HEK293 (cell line): Measurements from ENCODE around the gene COPG2.

Source experiments
- CTCF ChIA-PET: fragments of 350-600 bp; formaldehyde crosslinking; extraction: SDS; loops from one replicate; lab custom pipeline; 2021; ENCODE audit warnings: antibody characterized with exemption; lab: Yijun Ruan, JAX
- POLR2A ChIA-PET: fragments of 300-600 bp; formaldehyde crosslinking; extraction: SDS; loops from one replicate; lab custom pipeline; 2020; ENCODE audit warnings: antibody characterized with exemption, inconsistent platforms; lab: Yijun Ruan, JAX
- H3K27ac ChIP-seq: fragments of 200-500 bp; sonication (Bioruptor generic); 2 replicates; pipeline ENCODE4 v1.5.1; 2014; ENCODE audit warnings: low read depth, low read length, control low read depth, inconsistent platforms; ENCODE audit errors: extremely low read depth
- H3K36me3 ChIP-seq, 2 experiments: fragments of 200-500 bp in 1 of 2; sonication (Bioruptor generic) in 1 of 2; 1 replicate in 1 of 2; 2 replicates in 1 of 2; pipeline ENCODE4 v1.5.1; 2014 to 2017; ENCODE audit warnings: inconsistent platforms in 2 of 2, low read length in 2 of 2; ENCODE audit not compliant: control insufficient read depth in 2 of 2, insufficient read depth in 1 of 2
- H3K4me1 ChIP-seq: fragments of 200-500 bp; sonication (Bioruptor generic); 2 replicates; pipeline ENCODE4 v1.5.1; 2014; ENCODE audit warnings: mild to moderate bottlenecking, low read length, inconsistent platforms; ENCODE audit not compliant: control insufficient read depth, insufficient read depth
- H3K4me3 ChIP-seq: 2 replicates; pipeline ENCODE4 v1.5.1; 2011; ENCODE audit warnings: low read depth, mild to moderate bottlenecking, control low read depth, low read length, moderate library complexity
- H3K9me3 ChIP-seq: fragments of 200-500 bp; sonication (Bioruptor generic); 2 replicates; pipeline ENCODE4 v1.5.1; 2014; ENCODE audit warnings: low read depth, low read length, inconsistent platforms; ENCODE audit not compliant: control insufficient read depth, insufficient read depth
- ATF2 ChIP-seq: fragments of 450-650 bp; formaldehyde crosslinking; IDR thresholded peaks from 2 replicates; pipeline ENCODE4 v1.5.1; 2016; ENCODE audit warnings: missing biosample characterization, missing genetic modification characterization, low read depth
- GLIS1 ChIP-seq: fragments of 450-650 bp; formaldehyde crosslinking; IDR thresholded peaks from 2 replicates; pipeline ENCODE4 v1.5.1; 2016; ENCODE audit warnings: missing biosample characterization, missing genetic modification characterization
- ZNF112 ChIP-seq: fragments of 450-650 bp; formaldehyde crosslinking; IDR thresholded peaks from 2 replicates; pipeline ENCODE4 v1.5.0; 2017; ENCODE audit warnings: missing biosample characterization, missing genetic modification characterization
- ZNF138 ChIP-seq: fragments of 450-650 bp; formaldehyde crosslinking; IDR thresholded peaks from 2 replicates; pipeline ENCODE4 v1.5.1; 2016; ENCODE audit warnings: missing biosample characterization, missing genetic modification characterization, borderline replicate concordance
- ZNF174 ChIP-seq: fragments of 450-650 bp; formaldehyde crosslinking; IDR thresholded peaks from 2 replicates; pipeline ENCODE4 v1.5.0; 2017; ENCODE audit warnings: missing biosample characterization, mild to moderate bottlenecking, missing genetic modification characterization
- ZNF391 ChIP-seq: fragments of 450-650 bp; formaldehyde crosslinking; IDR thresholded peaks from 2 replicates; pipeline ENCODE4 v1.5.1; 2016; ENCODE audit warnings: low read depth, missing biosample characterization, missing genetic modification characterization, borderline replicate concordance
- TF ChIP-seq, protein P1 (sequence below): fragments of 450-650 bp; formaldehyde crosslinking; IDR thresholded peaks from 2 replicates; pipeline ENCODE4 v1.5.1; 2016; ENCODE audit warnings: missing biosample characterization, missing genetic modification characterization
- TF ChIP-seq, protein P2 (sequence below): fragments of 450-650 bp; formaldehyde crosslinking; IDR thresholded peaks from 2 replicates; pipeline ENCODE4 v1.5.1; 2016; ENCODE audit warnings: missing biosample characterization, missing genetic modification characterization
- TF ChIP-seq, protein P3 (sequence below): fragments of 450-650 bp; formaldehyde crosslinking; IDR thresholded peaks from 2 replicates; pipeline ENCODE4 v1.5.1; 2016; ENCODE audit warnings: missing biosample characterization, missing genetic modification characterization
- TF ChIP-seq, protein P4 (sequence below): fragments of 450-650 bp; formaldehyde crosslinking; IDR thresholded peaks from 2 replicates; pipeline ENCODE4 v1.5.1; 2016; ENCODE audit warnings: missing biosample characterization, missing genetic modification characterization
- TF ChIP-seq, protein P5 (sequence below): sonication (generic); formaldehyde crosslinking; IDR thresholded peaks from 2 replicates; pipeline ENCODE4 v1.8.1; 2022; ENCODE audit warnings: mild to moderate bottlenecking, moderate library complexity, missing genetic modification reagents
- TF ChIP-seq, protein P6 (sequence below): fragments of 450-650 bp; formaldehyde crosslinking; IDR thresholded peaks from 2 replicates; pipeline ENCODE4 v1.5.1; 2016; ENCODE audit warnings: missing biosample characterization, missing genetic modification characterization

Gene COPG2

DNA sequence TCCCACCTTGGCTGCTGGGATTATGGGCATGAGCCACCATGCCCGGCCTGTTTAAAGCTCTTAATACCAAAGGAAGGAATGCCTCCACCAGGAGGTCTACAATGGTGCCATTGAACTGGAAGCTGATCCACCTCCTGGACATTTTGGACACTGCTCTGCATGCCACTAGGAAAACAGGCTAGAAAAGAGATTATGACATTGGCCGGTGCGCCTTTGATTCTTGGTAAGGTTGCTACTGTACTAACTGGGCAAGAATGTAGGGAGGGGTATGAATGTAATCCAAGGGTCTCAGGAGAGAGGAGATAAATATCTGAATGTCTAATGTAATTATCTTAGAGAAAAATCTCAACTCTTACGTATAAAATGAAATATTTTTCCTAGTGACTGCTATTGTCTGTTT is 39.5 kb upstream of the COPG2 start:
- H3K27ac ChIP-seq = no peak overlapping the region
- CTCF ChIA-PET = interaction anchor here (0.6 to 1.2 kb wide), 3 partner anchors 15 to 628 kb away, joined by 3 read pairs; no protein-coding TSS in a partner anchor
- TF ChIP-seq ZNF112 (tag by site-specific recombination) = no peak
- no peak for TF ChIP-seq ZNF174 (tag by site-specific recombination)
- TF ChIP-seq, protein P1, sequence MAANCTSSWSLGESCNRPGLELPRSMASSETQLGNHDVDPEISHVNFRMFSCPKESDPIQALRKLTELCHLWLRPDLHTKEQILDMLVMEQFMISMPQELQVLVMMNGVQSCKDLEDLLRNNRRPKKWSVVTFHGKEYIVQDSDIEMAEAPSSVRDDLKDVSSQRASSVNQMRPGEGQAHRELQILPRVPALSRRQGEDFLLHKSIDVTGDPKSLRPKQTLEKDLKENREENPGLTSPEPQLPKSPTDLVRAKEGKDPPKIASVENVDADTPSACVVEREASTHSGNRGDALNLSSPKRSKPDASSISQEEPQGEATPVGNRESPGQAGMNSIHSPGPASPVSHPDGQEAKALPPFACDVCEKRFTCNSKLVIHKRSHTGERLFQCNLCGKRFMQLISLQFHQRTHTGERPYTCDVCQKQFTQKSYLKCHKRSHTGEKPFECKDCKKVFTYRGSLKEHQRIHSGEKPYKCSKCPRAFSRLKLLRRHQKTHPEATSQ (tag by site-specific recombination) = no peak
- TF ChIP-seq, protein P2, sequence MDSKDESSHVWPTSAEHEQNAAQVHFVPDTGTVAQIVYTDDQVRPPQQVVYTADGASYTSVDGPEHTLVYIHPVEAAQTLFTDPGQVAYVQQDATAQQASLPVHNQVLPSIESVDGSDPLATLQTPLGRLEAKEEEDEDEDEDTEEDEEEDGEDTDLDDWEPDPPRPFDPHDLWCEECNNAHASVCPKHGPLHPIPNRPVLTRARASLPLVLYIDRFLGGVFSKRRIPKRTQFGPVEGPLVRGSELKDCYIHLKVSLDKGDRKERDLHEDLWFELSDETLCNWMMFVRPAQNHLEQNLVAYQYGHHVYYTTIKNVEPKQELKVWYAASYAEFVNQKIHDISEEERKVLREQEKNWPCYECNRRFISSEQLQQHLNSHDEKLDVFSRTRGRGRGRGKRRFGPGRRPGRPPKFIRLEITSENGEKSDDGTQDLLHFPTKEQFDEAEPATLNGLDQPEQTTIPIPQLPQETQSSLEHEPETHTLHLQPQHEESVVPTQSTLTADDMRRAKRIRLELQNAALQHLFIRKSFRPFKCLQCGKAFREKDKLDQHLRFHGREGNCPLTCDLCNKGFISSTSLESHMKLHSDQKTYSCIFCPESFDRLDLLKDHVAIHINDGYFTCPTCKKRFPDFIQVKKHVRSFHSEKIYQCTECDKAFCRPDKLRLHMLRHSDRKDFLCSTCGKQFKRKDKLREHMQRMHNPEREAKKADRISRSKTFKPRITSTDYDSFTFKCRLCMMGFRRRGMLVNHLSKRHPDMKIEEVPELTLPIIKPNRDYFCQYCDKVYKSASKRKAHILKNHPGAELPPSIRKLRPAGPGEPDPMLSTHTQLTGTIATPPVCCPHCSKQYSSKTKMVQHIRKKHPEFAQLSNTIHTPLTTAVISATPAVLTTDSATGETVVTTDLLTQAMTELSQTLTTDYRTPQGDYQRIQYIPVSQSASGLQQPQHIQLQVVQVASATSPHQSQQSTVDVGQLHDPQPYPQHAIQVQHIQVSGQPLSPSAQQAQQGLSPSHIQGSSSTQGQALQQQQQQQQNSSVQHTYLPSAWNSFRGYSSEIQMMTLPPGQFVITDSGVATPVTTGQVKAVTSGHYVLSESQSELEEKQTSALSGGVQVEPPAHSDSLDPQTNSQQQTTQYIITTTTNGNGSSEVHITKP (tag by site-specific recombination) = no peak
- no peak for TF ChIP-seq GLIS1 (tag by site-specific recombination)
- TF ChIP-seq, protein P3, sequence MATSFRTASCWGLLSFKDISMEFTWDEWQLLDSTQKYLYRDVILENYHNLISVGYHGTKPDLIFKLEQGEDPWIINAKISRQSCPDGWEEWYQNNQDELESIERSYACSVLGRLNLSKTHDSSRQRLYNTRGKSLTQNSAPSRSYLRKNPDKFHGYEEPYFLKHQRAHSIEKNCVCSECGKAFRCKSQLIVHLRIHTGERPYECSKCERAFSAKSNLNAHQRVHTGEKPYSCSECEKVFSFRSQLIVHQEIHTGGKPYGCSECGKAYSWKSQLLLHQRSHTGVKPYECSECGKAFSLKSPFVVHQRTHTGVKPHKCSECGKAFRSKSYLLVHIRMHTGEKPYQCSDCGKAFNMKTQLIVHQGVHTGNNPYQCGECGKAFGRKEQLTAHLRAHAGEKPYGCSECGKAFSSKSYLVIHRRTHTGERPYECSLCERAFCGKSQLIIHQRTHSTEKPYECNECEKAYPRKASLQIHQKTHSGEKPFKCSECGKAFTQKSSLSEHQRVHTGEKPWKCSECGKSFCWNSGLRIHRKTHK (tag by site-specific recombination) = no peak
- no peak for TF ChIP-seq ZNF391 (tag by site-specific recombination)
- TF ChIP-seq ZNF138 = no peak
- TF ChIP-seq, protein P4, sequence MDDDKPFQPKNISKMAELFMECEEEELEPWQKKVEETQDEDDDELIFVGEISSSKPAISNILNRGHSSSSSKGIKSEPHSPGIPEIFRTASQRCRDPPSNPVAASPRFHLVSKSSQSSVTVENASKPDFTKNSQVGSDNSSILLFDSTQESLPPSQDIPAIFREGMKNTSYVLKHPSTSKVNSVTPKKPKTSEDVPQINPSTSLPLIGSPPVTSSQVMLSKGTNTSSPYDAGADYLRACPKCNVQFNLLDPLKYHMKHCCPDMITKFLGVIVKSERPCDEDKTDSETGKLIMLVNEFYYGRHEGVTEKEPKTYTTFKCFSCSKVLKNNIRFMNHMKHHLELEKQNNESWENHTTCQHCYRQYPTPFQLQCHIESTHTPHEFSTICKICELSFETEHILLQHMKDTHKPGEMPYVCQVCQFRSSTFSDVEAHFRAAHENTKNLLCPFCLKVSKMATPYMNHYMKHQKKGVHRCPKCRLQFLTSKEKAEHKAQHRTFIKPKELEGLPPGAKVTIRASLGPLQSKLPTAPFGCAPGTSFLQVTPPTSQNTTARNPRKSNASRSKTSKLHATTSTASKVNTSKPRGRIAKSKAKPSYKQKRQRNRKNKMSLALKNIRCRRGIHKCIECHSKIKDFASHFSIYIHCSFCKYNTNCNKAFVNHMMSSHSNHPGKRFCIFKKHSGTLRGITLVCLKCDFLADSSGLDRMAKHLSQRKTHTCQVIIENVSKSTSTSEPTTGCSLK (tag by site-specific recombination) = no peak
- TF ChIP-seq, protein P5, sequence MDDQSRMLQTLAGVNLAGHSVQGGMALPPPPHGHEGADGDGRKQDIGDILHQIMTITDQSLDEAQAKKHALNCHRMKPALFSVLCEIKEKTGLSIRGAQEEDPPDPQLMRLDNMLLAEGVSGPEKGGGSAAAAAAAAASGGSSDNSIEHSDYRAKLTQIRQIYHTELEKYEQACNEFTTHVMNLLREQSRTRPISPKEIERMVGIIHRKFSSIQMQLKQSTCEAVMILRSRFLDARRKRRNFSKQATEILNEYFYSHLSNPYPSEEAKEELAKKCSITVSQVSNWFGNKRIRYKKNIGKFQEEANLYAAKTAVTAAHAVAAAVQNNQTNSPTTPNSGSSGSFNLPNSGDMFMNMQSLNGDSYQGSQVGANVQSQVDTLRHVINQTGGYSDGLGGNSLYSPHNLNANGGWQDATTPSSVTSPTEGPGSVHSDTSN (CRISPR knock-in tag) = no peak
- TF ChIP-seq ATF2 (tag by site-specific recombination) = no peak
- TF ChIP-seq, protein P6, sequence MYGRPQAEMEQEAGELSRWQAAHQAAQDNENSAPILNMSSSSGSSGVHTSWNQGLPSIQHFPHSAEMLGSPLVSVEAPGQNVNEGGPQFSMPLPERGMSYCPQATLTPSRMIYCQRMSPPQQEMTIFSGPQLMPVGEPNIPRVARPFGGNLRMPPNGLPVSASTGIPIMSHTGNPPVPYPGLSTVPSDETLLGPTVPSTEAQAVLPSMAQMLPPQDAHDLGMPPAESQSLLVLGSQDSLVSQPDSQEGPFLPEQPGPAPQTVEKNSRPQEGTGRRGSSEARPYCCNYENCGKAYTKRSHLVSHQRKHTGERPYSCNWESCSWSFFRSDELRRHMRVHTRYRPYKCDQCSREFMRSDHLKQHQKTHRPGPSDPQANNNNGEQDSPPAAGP (tag by site-specific recombination) = no peak
- H3K4me1 ChIP-seq = no peaks in the 10 kb centered on the region
- no peaks in the 10 kb centered on the region for H3K36me3 ChIP-seq
- no peaks in the 10 kb centered on the region for H3K9me3 ChIP-seq
- no peak overlapping the region for H3K4me3 ChIP-seq
- POLR2A ChIA-PET = no interaction called here
